Endothelial cell of umbilical vein (primary cell): ENCODE data around the gene ABCA2. TPM values are rescaled to one million over a fixed set of nuclear protein-coding genes. Genes with fewer than 3 reads are reported as not detected.

Source experiments
- BruUV-seq: library from RNA; stranded (reverse); fragments of 400-500 nt; replicated peaks from 2 replicates; lab custom pipeline; 2021; lab: Mats Ljungman, UMichigan
- CTCF ChIA-PET: fragments of 300-600, 350-600 bp; sonication (Branson Sonifier 250); formaldehyde crosslinking; loops from one replicate; lab custom pipeline; 2021; ENCODE audit warnings: antibody characterized with exemption, inconsistent platforms; lab: Charles Lee
- POLR2A ChIA-PET: fragments of 300-600, 350-600 bp; sonication (Branson Sonifier 250); formaldehyde crosslinking; loops from one replicate; lab custom pipeline; 2021; ENCODE audit warnings: antibody characterized with exemption, inconsistent platforms; lab: Charles Lee
- DNase-seq: peaks from one replicate; pipeline ENCODE4 v3.0.0-alpha.2; 2011; ENCODE audit warnings: low read depth, low spot score
- FAIRE-seq: peaks from 2 replicates; lab custom pipeline; 2011; peaks lifted over from hg19 to GRCh38; lab: Jason Lieb, UNC
- H2AFZ ChIP-seq: 2 replicates; pipeline ENCODE4 v1.6.0; 2012; ENCODE audit warnings: low read depth, low read length, control low read depth, inconsistent platforms
- H3K27ac ChIP-seq: 2 replicates; pipeline ENCODE4 v1.5.1; 2011; ENCODE audit warnings: low read depth, mild to moderate bottlenecking, control low read depth, low read length, moderate library complexity; ENCODE audit not compliant: insufficient read depth
- H3K27me3 ChIP-seq, 2 experiments: 2 replicates each; pipeline versions ENCODE4 v1.6.0 to v1.6.1; 2011; ENCODE audit warnings: low read length in 2 of 2, mixed read lengths in 1 of 2; ENCODE audit not compliant: control insufficient read depth in 2 of 2, insufficient read depth in 2 of 2
- H3K36me3 ChIP-seq, 2 experiments: 2 replicates in 1 of 2; 3 replicates in 1 of 2; pipeline ENCODE4 v1.5.1; 2011; ENCODE audit warnings: low read length in 2 of 2, mild to moderate bottlenecking in 1 of 2, moderate library complexity in 1 of 2; ENCODE audit not compliant: control insufficient read depth in 2 of 2, insufficient read depth in 2 of 2; ENCODE audit errors: extremely low read depth in 1 of 2
- H3K4me1 ChIP-seq: 3 replicates; pipeline ENCODE4 v1.5.1; 2011; ENCODE audit warnings: mild to moderate bottlenecking, low read length; ENCODE audit not compliant: control insufficient read depth, insufficient read depth; ENCODE audit errors: extremely low read depth
- H3K4me2 ChIP-seq: 2 replicates; pipeline ENCODE4 v1.6.1; 2011; ENCODE audit warnings: low read length, control low read depth, mixed read lengths; ENCODE audit not compliant: insufficient read depth
- H3K4me3 ChIP-seq, 3 experiments: fragments of 200-600 bp in 1 of 3; sonication (generic), shearing (Covaris generic) in 1 of 3; replicated peaks in 1 of 3; 2 replicates each; pipeline ENCODE4 v1.5.1; 2011 to 2016; ENCODE audit warnings: control low read depth in 3 of 3, low read length in 3 of 3, mild to moderate bottlenecking in 2 of 3, inconsistent platforms in 1 of 3, low read depth in 1 of 3, moderate library complexity in 1 of 3; ENCODE audit not compliant: insufficient read depth in 1 of 3
- H3K79me2 ChIP-seq: 2 replicates; pipeline ENCODE4 v1.6.0; 2012; ENCODE audit warnings: low read length, inconsistent platforms; ENCODE audit not compliant: control insufficient read depth, insufficient read depth
- H3K9ac ChIP-seq: replicated peaks from 2 replicates; pipeline ENCODE3; 2011; ENCODE audit warnings: low read length, control low read depth; ENCODE audit not compliant: insufficient read depth; ENCODE audit errors: extremely low read depth
- H3K9me1 ChIP-seq: replicated peaks from 3 replicates; pipeline ENCODE4 v1.6.0; 2011; ENCODE audit warnings: mild to moderate bottlenecking, low read length; ENCODE audit not compliant: control insufficient read depth, insufficient read depth; ENCODE audit errors: extremely low read depth
- H3K9me3 ChIP-seq: replicated peaks from 2 replicates; pipeline ENCODE4 v1.5.1; 2012; ENCODE audit warnings: low read length, inconsistent platforms; ENCODE audit not compliant: control insufficient read depth, insufficient read depth
- H4K20me1 ChIP-seq: replicated peaks from 2 replicates; pipeline ENCODE3; 2011; ENCODE audit warnings: mild to moderate bottlenecking, low read length; ENCODE audit not compliant: control insufficient read depth, insufficient read depth; ENCODE audit errors: extremely low read depth
- EZH2 ChIP-seq: IDR thresholded peaks from 2 replicates; pipeline ENCODE4 v1.6.1; 2012; ENCODE audit warnings: borderline replicate concordance, low read depth, mild to moderate bottlenecking, moderate library complexity, low read length, inconsistent platforms; ENCODE audit not compliant: severe bottlenecking
- FOS ChIP-seq: IDR thresholded peaks from 2 replicates; pipeline ENCODE4 v1.6.1; 2011; ENCODE audit warnings: mild to moderate bottlenecking, low read length, moderate library complexity, borderline replicate concordance; ENCODE audit not compliant: insufficient read depth
- GATA2 ChIP-seq: IDR thresholded peaks from 2 replicates; pipeline ENCODE4 v1.7.0; 2011; ENCODE audit warnings: low read depth, mild to moderate bottlenecking, moderate library complexity, mixed read lengths, low read length; ENCODE audit not compliant: insufficient read length, insufficient read depth
- JUN ChIP-seq: IDR thresholded peaks from 2 replicates; pipeline ENCODE4 v1.6.1; 2011; ENCODE audit warnings: borderline replicate concordance, low read depth; ENCODE audit not compliant: insufficient read length, insufficient read depth
- MYC ChIP-seq: IDR thresholded peaks from one replicate; pipeline ENCODE4 v1.6.1; 2011; ENCODE audit warnings: mild to moderate bottlenecking, low read depth, low read length
- POLR2A ChIP-seq: IDR thresholded peaks from 2 replicates; pipeline ENCODE4 v1.6.1; 2012; ENCODE audit warnings: low read depth, mild to moderate bottlenecking, control low read depth, low read length
- POLR2AphosphoS5 ChIP-seq: IDR thresholded peaks from 2 replicates; pipeline ENCODE4 v1.6.1; 2012; ENCODE audit warnings: low read depth, mild to moderate bottlenecking, control low read depth, low read length, moderate library complexity; ENCODE audit not compliant: insufficient read depth
- dilution Hi-C: fragments of 300-500 bp; cut with MboI; formaldehyde crosslinking; loops from one replicate; pipeline ENCODE4 v1.15.0; 2019; ENCODE audit warnings: low sequenced_read_pairs; ENCODE audit not compliant: extremely low pct_ligation_motif_present
- intact Hi-C: fragments of 100-400 bp; cut with micrococcal nuclease; formaldehyde crosslinking; loops from one replicate; pipeline ENCODE4 v1.10.0; 2022
- polyA plus RNA-seq, 4 experiments: library from polyadenylated mRNA; depleted of rRNA in 3 of 4; stranded (reverse) in 3 of 4; unstranded in 1 of 4; fragments of >200 nt; gene quantifications; 2 replicates each; pipeline versions ENCODE4 v1.2.1 to v1.2.3, GENCODE V29; 2011 to 2012; ENCODE audit warnings: missing spikeins in 1 of 4
- total RNA-seq: library from RNA; stranded (reverse); gene quantifications from 2 replicates; pipeline ENCODE4 v1.2.3, GENCODE V29; 2021
- TF ChIP-seq, protein P1 (sequence below): IDR thresholded peaks from 2 replicates; pipeline ENCODE4 v1.6.1; 2011; ENCODE audit not compliant: insufficient read depth, insufficient read length
- TF ChIP-seq, protein P2 (sequence below), 2 donors: IDR thresholded peaks; 1 replicate in 1 of 2; 2 replicates in 1 of 2; pipeline ENCODE4 v1.5.1; 2011; ENCODE audit warnings: low read length in 2 of 2, mild to moderate bottlenecking in 2 of 2, moderate library complexity in 2 of 2, control low read depth in 1 of 2, inconsistent platforms in 1 of 2, low read depth in 1 of 2; ENCODE audit not compliant: insufficient read depth in 1 of 2; ENCODE audit errors: extremely low read depth in 1 of 2

The ABCA2 gene
- total and polyA plus RNA-seq, 2 donors (not counting 3 experiments of a cell fraction or from before 2014, with no cell fraction given), result 20.0 to 29.1 TPM

DNA sequence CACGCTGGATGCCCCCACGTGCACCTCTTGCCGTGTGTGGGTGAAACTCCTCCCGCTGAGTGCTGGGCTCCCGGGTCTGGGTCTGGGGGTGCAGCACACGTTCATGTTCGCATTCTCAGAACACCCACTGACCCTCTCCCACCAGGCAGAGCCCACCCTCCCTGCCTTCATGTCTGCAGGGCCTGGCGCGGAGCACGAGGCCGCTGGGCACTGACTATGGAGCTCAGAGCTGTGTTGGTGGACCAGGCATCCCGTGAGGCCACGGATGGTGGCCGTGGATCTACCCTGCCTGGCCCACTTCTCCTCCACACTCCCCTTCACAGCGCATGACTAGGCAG lies 67.1 kb downstream of the ABCA2 start:
- intact Hi-C loops (no loop called here), dilution Hi-C loops (no loop called here)
- H3K9me3 ChIP-seq, result no peaks in the 10 kb centered on the region
- no peaks in the 10 kb centered on the region for H3K27me3 ChIP-seq
- BruUV-seq, result no TSS peak
- H3K79me2 ChIP-seq, result no peaks in the 10 kb centered on the region
- H3K9me1 ChIP-seq, result no peaks in the 10 kb centered on the region
- no peaks in the 10 kb centered on the region for H4K20me1 ChIP-seq
- no peaks in the 10 kb centered on the region for H3K4me1 ChIP-seq
- ChIA-PET POLR2A (no interaction called here), CTCF (no interaction called here)
- TF ChIP-seq, protein P1, sequence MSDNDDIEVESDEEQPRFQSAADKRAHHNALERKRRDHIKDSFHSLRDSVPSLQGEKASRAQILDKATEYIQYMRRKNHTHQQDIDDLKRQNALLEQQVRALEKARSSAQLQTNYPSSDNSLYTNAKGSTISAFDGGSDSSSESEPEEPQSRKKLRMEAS, result no peak
- TF ChIP-seq FOS, result no peak
- no peak for TF ChIP-seq POLR2AphosphoS5
- TF ChIP-seq GATA2, result no peak
- TF ChIP-seq, protein P2, sequence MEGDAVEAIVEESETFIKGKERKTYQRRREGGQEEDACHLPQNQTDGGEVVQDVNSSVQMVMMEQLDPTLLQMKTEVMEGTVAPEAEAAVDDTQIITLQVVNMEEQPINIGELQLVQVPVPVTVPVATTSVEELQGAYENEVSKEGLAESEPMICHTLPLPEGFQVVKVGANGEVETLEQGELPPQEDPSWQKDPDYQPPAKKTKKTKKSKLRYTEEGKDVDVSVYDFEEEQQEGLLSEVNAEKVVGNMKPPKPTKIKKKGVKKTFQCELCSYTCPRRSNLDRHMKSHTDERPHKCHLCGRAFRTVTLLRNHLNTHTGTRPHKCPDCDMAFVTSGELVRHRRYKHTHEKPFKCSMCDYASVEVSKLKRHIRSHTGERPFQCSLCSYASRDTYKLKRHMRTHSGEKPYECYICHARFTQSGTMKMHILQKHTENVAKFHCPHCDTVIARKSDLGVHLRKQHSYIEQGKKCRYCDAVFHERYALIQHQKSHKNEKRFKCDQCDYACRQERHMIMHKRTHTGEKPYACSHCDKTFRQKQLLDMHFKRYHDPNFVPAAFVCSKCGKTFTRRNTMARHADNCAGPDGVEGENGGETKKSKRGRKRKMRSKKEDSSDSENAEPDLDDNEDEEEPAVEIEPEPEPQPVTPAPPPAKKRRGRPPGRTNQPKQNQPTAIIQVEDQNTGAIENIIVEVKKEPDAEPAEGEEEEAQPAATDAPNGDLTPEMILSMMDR (IDR thresholded peaks at IDR 0.05; ENCODE audit: extremely low read depth in 1 of 2, insufficient read depth in 1 of 2, low read depth in 1 of 2, low read length in 2 of 2), result no peak
- TF ChIP-seq EZH2, result no peak
- TF ChIP-seq POLR2A, result no peak
- no peak for TF ChIP-seq MYC
- no peak for TF ChIP-seq JUN
- no peaks in the 10 kb centered on the region for H3K36me3 ChIP-seq
- H3K9ac ChIP-seq, result no peak overlapping the region
- H3K4me2 ChIP-seq, result no peak overlapping the region
- FAIRE-seq (no peak), DNase-seq (no peak)
- H2AFZ ChIP-seq, result no peak overlapping the region
- no peak overlapping the region for H3K27ac ChIP-seq
- no peak overlapping the region for H3K4me3 ChIP-seq
